ENCODE measurements around the gene HDAC8. TPM values are rescaled to one million over a fixed set of nuclear protein-coding genes. Genes with fewer than 3 reads are reported as not detected.
"Not testable (repeated sequence)": the region's sequence is repeated elsewhere in the genome, so short reads cannot be mapped to it uniquely, and the experiment has no call there.

HDAC8 gene
- total RNA-seq, 1 donor from 2014 or later: 27.0 TPM

- peak; percentile 68 for ATAC-seq
- intact Hi-C loops (cut with DNase I): no loop called here
Measured at GRCh38 chrX:72526534-72527508, 45.8 kb downstream of the HDAC8 start.

GRCh38 chrX:72498782-72499181 is 73.9 kb downstream of the HDAC8 start:
- intact Hi-C loops (cut with DNase I): no loop called here
- Histone ChIP-seq H3K9me3 (no peaks in the 10 kb centered on the region), H3K4me1 (no peaks in the 10 kb centered on the region), H3K36me3 (no peaks in the 10 kb centered on the region), H3K4me3 (no peak overlapping the region), H3K27me3 (no peaks in the 10 kb centered on the region), H3K27ac (no peak overlapping the region)
- ATAC-seq (no peak), DNase-seq (no peak)
- TF ChIP-seq CTCF (IDR thresholded peaks at IDR 0.05): no peak

More at GRCh38 chrX:72526534-72527508, 45.8 kb downstream of the HDAC8 start:
- no peak for TF ChIP-seq CTCF (IDR thresholded peaks at IDR 0.05)
- DNase-seq: no peak
- H3K9me3 ChIP-seq: no peaks in the 10 kb centered on the region
- H3K4me3 ChIP-seq: no peak overlapping the region
- H3K4me1 ChIP-seq: peaks cover 3% of the 10 kb centered on the region
- no peaks in the 10 kb centered on the region for H3K27me3 ChIP-seq
- H3K36me3 ChIP-seq: no peaks in the 10 kb centered on the region
- no peak overlapping the region for H3K27ac ChIP-seq

- Histone ChIP-seq H3K36me3 (no peaks in the 10 kb centered on the region), H3K27me3 (no peaks in the 10 kb centered on the region), H3K27ac (no peak overlapping the region), H3K4me3 (no peak overlapping the region), H3K9me3 (no peaks in the 10 kb centered on the region), H3K4me1 (no peaks in the 10 kb centered on the region)
- DNase-seq (no peak), ATAC-seq (no peak)
- no peak for TF ChIP-seq CTCF (IDR thresholded peaks at IDR 0.05)
- intact Hi-C loops (cut with DNase I): no loop called here
Measured at GRCh38 chrX:72495046-72495445, 77.6 kb downstream of the HDAC8 start.

- no peaks in the 10 kb centered on the region for H3K27me3 ChIP-seq
- no peak for TF ChIP-seq CTCF (IDR thresholded peaks at IDR 0.05)
- H3K27ac ChIP-seq: no peak overlapping the region
- H3K4me3 ChIP-seq: no peak overlapping the region
- peaks cover 7% of the 10 kb centered on the region for H3K36me3 ChIP-seq
- DNase-seq (no peak), ATAC-seq (no peak)
- H3K9me3 ChIP-seq: no peaks in the 10 kb centered on the region
- H3K4me1 ChIP-seq: no peaks in the 10 kb centered on the region
- intact Hi-C loops (cut with DNase I): no loop called here
Measured at GRCh38 chrX:72492499-72492898, 80.1 kb downstream of the HDAC8 start.

- H3K4me1 ChIP-seq; intact Hi-C loops (cut with DNase I); H3K4me3 ChIP-seq; H3K27me3 ChIP-seq; DNase-seq; ATAC-seq; H3K27ac ChIP-seq; H3K36me3 ChIP-seq; H3K9me3 ChIP-seq: not testable (repeated sequence)
Measured at GRCh38 chrX:72490221-72490620, 82.4 kb downstream of the HDAC8 start.

- Histone ChIP-seq H3K9me3 (no peaks in the 10 kb centered on the region), H3K4me1 (no peaks in the 10 kb centered on the region), H3K4me3 (no peak overlapping the region), H3K27ac (no peak overlapping the region), H3K36me3 (peaks cover 7% of the 10 kb centered on the region), H3K27me3 (no peaks in the 10 kb centered on the region)
- DNase-seq (no peak), ATAC-seq (no peak)
- TF ChIP-seq CTCF (IDR thresholded peaks at IDR 0.05): no peak
- intact Hi-C loops (cut with DNase I): no loop called here
Measured at GRCh38 chrX:72487661-72488060, 85.0 kb downstream of the HDAC8 start.

Data from upper lobe of right lung (tissue), 1 donor.